AG10803 (cell line): ENCODE measurements around the gene GCC2.
"Not testable (repeated sequence)": the region's sequence is repeated elsewhere in the genome, so short reads cannot be mapped to it uniquely, and the experiment has no call there.

Source experiments
- DNase-seq: peaks from one replicate; pipeline ENCODE4 v3.0.0; 2010; ENCODE audit warnings: low read depth
- H3K4me3 ChIP-seq: 2 replicates; pipeline ENCODE4 v1.5.1; 2011; ENCODE audit warnings: mild to moderate bottlenecking, low read length, control low read depth
- CTCF ChIP-seq: conservative IDR thresholded peaks from 2 replicates; pipeline ENCODE4 v1.5.1; 2011; ENCODE audit warnings: mild to moderate bottlenecking, low read length, control low read depth, inconsistent platforms

The GCC2 gene

GRCh38 chr2:108451976-108452375 is 3.0 kb downstream of the GCC2 start:
- TF ChIP-seq CTCF = no peak
- DNase-seq = no peak
- H3K4me3 ChIP-seq = no peak overlapping the region

- DNase-seq, H3K4me3 ChIP-seq: not testable (repeated sequence)
These were observed 4.5 kb downstream of the GCC2 start for GRCh38 chr2:108453530-108453929.

GRCh38 chr2:108454440-108454839 is 5.4 kb downstream of the GCC2 start:
- no peak for TF ChIP-seq CTCF
- DNase-seq = no peak
- no peak overlapping the region for H3K4me3 ChIP-seq

GRCh38 chr2:108455571-108455970 is 6.6 kb downstream of the GCC2 start:
- no peak for DNase-seq
- TF ChIP-seq CTCF = no peak
- no peak overlapping the region for H3K4me3 ChIP-seq

- no peak overlapping the region for H3K4me3 ChIP-seq
- DNase-seq = no peak
- no peak for TF ChIP-seq CTCF
These were observed 9.1 kb downstream of the GCC2 start for GRCh38 chr2:108458082-108458481.

GRCh38 chr2:108459441-108459840 is 10.4 kb downstream of the GCC2 start:
- TF ChIP-seq CTCF = no peak
- no peak for DNase-seq
- no peak overlapping the region for H3K4me3 ChIP-seq

GRCh38 chr2:108460345-108461037 is 11.5 kb downstream of the GCC2 start:
- TF ChIP-seq CTCF = no peak
- DNase-seq = no peak
- H3K4me3 ChIP-seq = no peak overlapping the region

- no peak for DNase-seq
- TF ChIP-seq CTCF = no peak
- no peak overlapping the region for H3K4me3 ChIP-seq
These were observed 28.1 kb downstream of the GCC2 start for GRCh38 chr2:108477099-108477498.
